Stimulated activated naive CD8-positive, alpha-beta T cell treated with anti-CD3 and anti-CD28 coated beads, Interleukin-15, Interleukin-2, amounts not matched to agents 100 ng/mL and 50 ng/mL, for 24 hours (primary cell): ENCODE measurements around the gene PRR12.

Source experiments
- H3K27ac Mint-ChIP-seq: one replicate; pipeline ENCODE4 v1.8.0; 2021; ENCODE audit warnings: mild to moderate bottlenecking, mixed read lengths
- H3K27me3 Mint-ChIP-seq: one replicate; pipeline ENCODE4 v1.8.0; 2021; ENCODE audit warnings: mixed read lengths
- H3K36me3 Mint-ChIP-seq: one replicate; pipeline ENCODE4 v1.8.0; 2021; ENCODE audit warnings: low read depth, mixed read lengths
- H3K4me1 Mint-ChIP-seq: one replicate; pipeline ENCODE4 v1.8.0; 2021; ENCODE audit warnings: low read depth, mixed read lengths
- H3K4me3 Mint-ChIP-seq: one replicate; pipeline ENCODE4 v1.8.0; 2021; ENCODE audit warnings: mild to moderate bottlenecking, mixed read lengths
- H3K9me3 Mint-ChIP-seq: one replicate; pipeline ENCODE4 v1.8.0; 2021; ENCODE audit warnings: mixed read lengths

PRR12 gene

GRCh38 chr19:49574206-49574755 lies 16.7 kb upstream of the PRR12 start:
- peak overlapping the region; percentile 5 for H3K27ac Mint-ChIP-seq
- H3K27me3 Mint-ChIP-seq: no peaks in the 10 kb centered on the region
- peaks cover 33% of the 10 kb centered on the region for H3K4me1 Mint-ChIP-seq
- no peak overlapping the region for H3K4me3 Mint-ChIP-seq
- no peaks in the 10 kb centered on the region for H3K9me3 Mint-ChIP-seq
- peaks cover 10% of the 10 kb centered on the region for H3K36me3 Mint-ChIP-seq

- no peaks in the 10 kb centered on the region for H3K27me3 Mint-ChIP-seq
- H3K9me3 Mint-ChIP-seq: no peaks in the 10 kb centered on the region
- peak overlapping the region; percentile 78 for H3K27ac Mint-ChIP-seq
- H3K4me1 Mint-ChIP-seq: peaks cover 33% of the 10 kb centered on the region
- H3K4me3 Mint-ChIP-seq: peak overlapping the region; percentile 92
- H3K36me3 Mint-ChIP-seq: peaks cover 7% of the 10 kb centered on the region
Measured at GRCh38 chr19:49579193-49579592, 11.8 kb upstream of the PRR12 start.

GRCh38 chr19:49579947-49580263 lies 11.1 kb upstream of the PRR12 start:
- peak overlapping the region; percentile 92 for H3K4me3 Mint-ChIP-seq
- H3K4me1 Mint-ChIP-seq: peaks cover 33% of the 10 kb centered on the region
- H3K27me3 Mint-ChIP-seq: no peaks in the 10 kb centered on the region
- no peaks in the 10 kb centered on the region for H3K9me3 Mint-ChIP-seq
- peaks cover 3% of the 10 kb centered on the region for H3K36me3 Mint-ChIP-seq
- peak overlapping the region; percentile 78 for H3K27ac Mint-ChIP-seq

GRCh38 chr19:49580264-49581006 lies 10.5 kb upstream of the PRR12 start, which contains the start of gene NOSIP:
TSS of gene NOSIP (minus strand) at chr19:49580556. CDS start at chr19:49560691, 19,865 bp downstream.
- H3K27ac Mint-ChIP-seq: peak within 1 kb of the TSS; percentile 78
- H3K27me3 Mint-ChIP-seq: no peaks in the 10 kb centered on the region
- peak within 1 kb of the TSS; percentile 92 for H3K4me3 Mint-ChIP-seq
- no peaks in the 10 kb centered on the region for H3K9me3 Mint-ChIP-seq
- peaks cover 3% of the 10 kb centered on the region for H3K36me3 Mint-ChIP-seq
- peaks cover 33% of the 10 kb centered on the region for H3K4me1 Mint-ChIP-seq

- Mint-ChIP-seq H3K27me3 (no peaks in the 10 kb centered on the region), H3K9me3 (no peaks in the 10 kb centered on the region), H3K4me3 (peak within 1 kb of the TSS; percentile 92), H3K36me3 (peaks cover 3% of the 10 kb centered on the region), H3K4me1 (peaks cover 33% of the 10 kb centered on the region), H3K27ac (peak within 1 kb of the TSS; percentile 78)
Measured at GRCh38 chr19:49581007-49581508, 9.9 kb upstream of the PRR12 start, which contains the start of gene PRRG2. TSS of gene PRRG2 (plus strand) at chr19:49581316. CDS start at chr19:49583220, 1,904 bp downstream.

- Mint-ChIP-seq H3K9me3 (no peaks in the 10 kb centered on the region), H3K27ac (no peak overlapping the region), H3K36me3 (no peaks in the 10 kb centered on the region), H3K4me1 (peaks cover 24% of the 10 kb centered on the region), H3K4me3 (no peak overlapping the region), H3K27me3 (no peaks in the 10 kb centered on the region)
Measured at GRCh38 chr19:49583239-49583638, 7.7 kb upstream of the PRR12 start.

- Mint-ChIP-seq H3K36me3 (no peaks in the 10 kb centered on the region), H3K4me1 (peaks cover 23% of the 10 kb centered on the region), H3K27me3 (no peaks in the 10 kb centered on the region), H3K27ac (no peak overlapping the region), H3K9me3 (no peaks in the 10 kb centered on the region), H3K4me3 (no peak overlapping the region)
Measured at GRCh38 chr19:49585023-49585422, 6.0 kb upstream of the PRR12 start.

- H3K36me3 Mint-ChIP-seq: no peaks in the 10 kb centered on the region
- no peaks in the 10 kb centered on the region for H3K9me3 Mint-ChIP-seq
- peaks cover 19% of the 10 kb centered on the region for H3K4me1 Mint-ChIP-seq
- H3K4me3 Mint-ChIP-seq: no peak overlapping the region
- H3K27ac Mint-ChIP-seq: no peak overlapping the region
- no peaks in the 10 kb centered on the region for H3K27me3 Mint-ChIP-seq
Measured at GRCh38 chr19:49587227-49587626, 3.8 kb upstream of the PRR12 start.

- Mint-ChIP-seq H3K4me3 (no peak overlapping the region), H3K4me1 (peaks cover 25% of the 10 kb centered on the region), H3K27me3 (no peaks in the 10 kb centered on the region), H3K27ac (no peak overlapping the region), H3K9me3 (no peaks in the 10 kb centered on the region), H3K36me3 (peaks cover 2% of the 10 kb centered on the region)
Measured at GRCh38 chr19:49588365-49589122, 2.4 kb upstream of the PRR12 start.

GRCh38 chr19:49589502-49589905 lies 1.5 kb upstream of the PRR12 start:
- Mint-ChIP-seq H3K36me3 (peaks cover 11% of the 10 kb centered on the region), H3K4me1 (peaks cover 34% of the 10 kb centered on the region), H3K27me3 (no peaks in the 10 kb centered on the region), H3K27ac (peak overlapping the region; percentile 13), H3K4me3 (no peak overlapping the region), H3K9me3 (no peaks in the 10 kb centered on the region)

- Mint-ChIP-seq H3K4me3 (peak overlapping the region; percentile 94), H3K36me3 (peaks cover 11% of the 10 kb centered on the region), H3K4me1 (peaks cover 34% of the 10 kb centered on the region), H3K9me3 (no peaks in the 10 kb centered on the region), H3K27me3 (no peaks in the 10 kb centered on the region), H3K27ac (peak overlapping the region; percentile 89)
Measured at GRCh38 chr19:49590071-49590970, 661 bp upstream of the PRR12 start.

- Mint-ChIP-seq H3K4me1 (peaks cover 34% of the 10 kb centered on the region), H3K36me3 (peaks cover 11% of the 10 kb centered on the region), H3K4me3 (peak overlapping the region; percentile 94), H3K27me3 (no peaks in the 10 kb centered on the region), H3K9me3 (no peaks in the 10 kb centered on the region), H3K27ac (peak overlapping the region; percentile 91)
Measured at GRCh38 chr19:49591731-49592485, 926 bp downstream of the PRR12 start.

GRCh38 chr19:49592486-49593232 lies 1.7 kb downstream of the PRR12 start:
- Mint-ChIP-seq H3K4me3 (peak overlapping the region; percentile 94), H3K9me3 (no peaks in the 10 kb centered on the region), H3K27me3 (no peaks in the 10 kb centered on the region), H3K27ac (peak overlapping the region; percentile 92), H3K4me1 (peaks cover 34% of the 10 kb centered on the region), H3K36me3 (peaks cover 11% of the 10 kb centered on the region)
